COLO668 (cell line): ENCODE measurements around the gene ZNF296.
"Not testable (repeated sequence)": the region's sequence is repeated elsewhere in the genome, so short reads cannot be mapped to it uniquely, and the experiment has no call there.

Source experiments
- DNase-seq: peaks from one replicate; lab custom pipeline; 2025; ENCODE audit not compliant: unreplicated experiment; lab: John Stamatoyannopoulos, UW

ZNF296 gene

DNA sequence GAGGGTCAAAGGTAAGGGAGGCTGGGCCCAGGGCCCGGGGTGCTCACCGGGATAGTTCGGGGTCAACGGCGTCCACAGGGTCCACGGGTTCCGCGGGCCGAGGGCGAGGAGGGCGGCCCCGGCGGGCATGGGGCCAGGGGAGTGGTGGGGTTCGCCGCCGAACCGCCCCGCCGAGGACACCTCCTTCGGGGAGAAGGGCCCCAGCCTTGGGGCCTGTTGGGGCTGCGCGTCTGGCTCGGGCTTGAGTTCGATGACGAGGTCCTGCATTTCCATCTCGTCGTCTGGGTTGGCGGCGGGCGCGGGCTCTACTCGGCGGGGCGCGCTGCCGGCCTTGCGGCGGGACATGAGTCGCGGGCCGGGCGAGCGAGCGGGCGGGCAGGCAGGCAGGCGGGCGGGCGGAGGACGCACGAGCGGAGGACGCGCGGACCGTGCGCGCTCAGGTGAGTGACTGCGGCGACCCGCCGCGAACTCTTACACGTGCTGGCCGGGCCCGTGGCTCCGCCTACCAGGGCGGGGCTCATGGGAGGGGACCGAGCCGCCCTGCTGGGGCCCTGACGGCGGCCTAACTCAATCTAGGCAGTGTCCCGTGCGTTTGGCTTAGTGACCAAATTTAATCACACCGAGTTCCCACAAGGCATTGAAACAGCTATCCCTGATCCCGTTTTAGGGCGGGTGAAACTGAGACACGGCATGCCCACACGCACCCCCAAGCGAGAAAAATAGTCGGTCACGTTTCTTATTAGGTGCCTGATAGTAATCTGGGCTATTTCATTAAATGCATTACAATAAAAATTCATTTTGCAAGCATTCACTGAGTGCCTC lies at the start of gene ZNF296:
Gene ZNF296 (minus strand): TSS at position 450 of the 822 bp plus-strand sequence. CDS start 105 bp downstream, at position 345.
- peak; percentile 92 for DNase-seq

GRCh38 chr19:45125360-45125759 lies 49.1 kb upstream of the ZNF296 start:
- no peak for DNase-seq

- no peak for DNase-seq
Measured at GRCh38 chr19:45124021-45124420, 47.7 kb upstream of the ZNF296 start.

DNA sequence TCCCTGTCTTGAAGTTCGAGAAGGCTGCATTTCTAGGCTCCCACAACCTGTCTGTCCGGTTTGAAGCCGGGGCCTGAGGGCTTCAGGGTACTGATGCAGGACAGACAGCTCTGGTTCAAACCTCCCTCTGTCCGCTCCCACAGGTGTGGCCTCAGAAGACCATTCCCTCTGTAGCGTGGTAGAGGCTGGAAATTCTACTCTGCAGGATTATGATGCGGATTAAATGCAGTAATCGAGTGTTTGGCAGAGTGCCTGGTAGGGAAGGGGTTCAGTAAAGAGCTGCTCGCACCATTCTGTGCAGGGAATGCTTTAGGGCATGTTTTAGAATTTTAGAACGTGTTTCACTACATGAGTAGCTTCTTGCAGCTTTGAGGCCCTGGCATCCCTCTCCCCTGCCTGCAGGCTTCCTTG lies 47.2 kb upstream of the ZNF296 start:
- DNase-seq, result no peak

DNA sequence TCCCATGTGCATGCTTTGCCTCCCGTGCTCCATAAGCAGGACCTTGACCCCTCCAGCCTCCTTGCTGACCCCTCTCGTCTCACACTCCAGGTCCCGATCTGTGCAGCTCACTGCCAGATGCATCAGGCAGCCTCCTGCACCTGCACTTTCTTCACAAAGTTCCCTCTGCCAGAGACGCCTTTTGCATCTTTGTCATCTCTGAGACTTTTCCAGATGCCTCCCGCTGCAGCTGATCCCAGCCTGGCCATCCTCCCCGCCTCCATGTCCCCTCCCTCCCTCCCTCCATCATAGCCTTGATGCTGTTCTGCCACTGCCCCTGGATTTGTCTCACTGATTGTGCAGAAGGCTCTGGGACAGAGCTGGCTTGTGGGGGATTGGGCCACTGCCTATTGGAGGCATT lies 46.6 kb upstream of the ZNF296 start:
- DNase-seq, result no peak

DNA sequence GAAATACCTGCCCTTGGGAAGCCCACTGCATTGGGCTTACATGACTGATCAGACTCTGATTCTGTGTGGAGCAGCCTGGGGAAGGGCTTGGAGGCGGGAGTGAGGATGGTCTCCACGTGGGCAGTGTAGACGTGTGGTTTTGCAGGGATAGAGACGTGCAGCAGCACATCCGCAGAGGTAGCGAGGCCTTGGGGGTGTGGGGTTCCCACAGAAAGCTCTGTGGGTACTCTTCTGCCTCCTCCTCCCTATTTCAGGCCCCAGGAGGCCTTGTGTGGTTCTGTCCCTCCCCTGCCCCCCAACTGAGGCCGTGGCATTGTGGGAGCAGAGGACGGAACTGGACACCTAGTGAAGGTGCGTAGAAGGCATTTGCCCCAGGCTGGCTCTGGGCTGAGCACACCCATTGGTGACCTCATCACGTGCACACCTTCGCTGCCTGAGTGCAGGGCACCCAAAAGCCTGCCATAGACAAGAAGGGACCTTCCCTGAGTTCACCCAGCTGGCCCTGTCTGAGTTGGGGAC lies 45.6 kb upstream of the ZNF296 start:
- no peak for DNase-seq

DNA sequence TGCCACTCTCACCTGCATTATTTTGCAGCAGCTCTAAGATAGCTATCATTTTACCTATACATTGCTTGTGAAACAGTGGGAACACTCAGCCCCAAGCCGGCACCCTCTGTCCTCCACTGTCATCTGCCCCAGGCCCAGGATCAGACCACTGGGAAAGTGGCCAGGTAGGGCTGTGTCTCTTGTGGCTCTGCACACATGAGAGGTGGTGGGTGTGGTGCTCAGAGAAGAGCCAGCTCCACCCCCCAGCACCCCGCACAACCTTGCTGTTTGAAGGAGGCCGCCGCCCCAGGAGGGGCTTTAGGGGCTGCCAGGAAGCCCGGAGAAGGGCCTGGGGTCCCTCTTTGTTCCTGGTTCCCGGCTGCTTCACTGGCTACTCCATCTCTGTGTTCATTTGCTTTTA lies 43.3 kb upstream of the ZNF296 start:
- peak; percentile 11 for DNase-seq

DNA sequence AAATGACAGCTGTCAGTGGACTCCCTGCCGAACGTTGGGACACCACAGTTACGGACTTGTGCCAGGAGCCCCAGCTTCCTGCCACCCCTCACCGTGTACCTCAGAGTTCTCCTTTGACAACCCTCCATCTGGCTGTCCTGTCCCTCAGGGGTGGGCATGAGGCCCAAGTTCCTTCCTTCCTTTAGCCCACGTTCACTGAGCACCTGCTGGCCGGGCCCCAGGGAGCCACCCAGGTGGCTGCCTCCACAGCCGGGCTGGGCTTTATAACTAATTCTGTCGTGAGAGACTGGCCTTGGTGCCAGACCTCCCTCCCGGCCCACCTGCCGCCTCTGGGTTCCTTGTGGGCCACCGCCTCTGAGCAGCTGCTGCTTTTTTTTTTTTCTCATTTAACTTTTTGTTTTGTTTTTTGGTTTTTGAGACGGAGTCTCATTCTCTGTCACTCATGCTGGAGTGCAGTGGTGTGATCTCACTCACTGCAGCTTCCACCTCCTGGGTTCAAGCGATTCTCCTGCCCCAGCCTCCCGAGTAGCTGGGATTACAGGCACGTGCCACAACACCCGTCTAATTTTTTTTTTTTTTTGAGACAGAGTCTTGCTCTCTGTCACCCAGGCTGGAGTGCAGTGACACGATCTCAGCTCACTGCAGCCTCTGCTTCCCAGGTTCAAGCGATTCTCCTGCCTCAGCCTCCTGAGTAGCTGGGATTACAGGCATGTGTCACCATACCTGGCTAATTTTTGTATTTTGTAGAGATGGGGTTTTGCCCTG lies 42.5 kb upstream of the ZNF296 start:
- DNase-seq, result peak; percentile 71

DNA sequence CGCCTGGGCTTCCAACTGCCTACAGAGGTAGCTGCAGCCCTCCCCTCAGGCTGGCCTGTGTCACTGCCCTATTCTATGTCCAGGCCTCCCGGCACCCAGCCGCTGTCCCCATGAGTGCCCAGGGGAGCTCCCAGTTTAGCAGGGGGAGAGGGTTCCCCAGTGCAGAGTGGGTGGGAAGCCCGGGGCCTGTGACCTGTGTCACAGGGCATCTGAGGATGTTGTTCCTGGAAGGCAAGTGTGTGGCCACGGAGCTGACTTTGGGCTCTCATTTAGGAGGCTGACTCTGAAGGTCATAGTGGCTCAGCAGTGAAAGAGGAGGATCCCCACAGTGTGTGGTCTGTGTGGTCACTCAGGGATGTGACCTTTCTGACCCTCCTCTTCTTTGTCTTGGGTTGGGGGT lies 41.8 kb upstream of the ZNF296 start:
- DNase-seq, result peak; percentile 62

GRCh38 chr19:45117671-45118070 lies 41.4 kb upstream of the ZNF296 start:
- DNase-seq, result peak; percentile 65

GRCh38 chr19:45117167-45117594 lies 40.9 kb upstream of the ZNF296 start:
- peak; percentile 79 for DNase-seq

DNA sequence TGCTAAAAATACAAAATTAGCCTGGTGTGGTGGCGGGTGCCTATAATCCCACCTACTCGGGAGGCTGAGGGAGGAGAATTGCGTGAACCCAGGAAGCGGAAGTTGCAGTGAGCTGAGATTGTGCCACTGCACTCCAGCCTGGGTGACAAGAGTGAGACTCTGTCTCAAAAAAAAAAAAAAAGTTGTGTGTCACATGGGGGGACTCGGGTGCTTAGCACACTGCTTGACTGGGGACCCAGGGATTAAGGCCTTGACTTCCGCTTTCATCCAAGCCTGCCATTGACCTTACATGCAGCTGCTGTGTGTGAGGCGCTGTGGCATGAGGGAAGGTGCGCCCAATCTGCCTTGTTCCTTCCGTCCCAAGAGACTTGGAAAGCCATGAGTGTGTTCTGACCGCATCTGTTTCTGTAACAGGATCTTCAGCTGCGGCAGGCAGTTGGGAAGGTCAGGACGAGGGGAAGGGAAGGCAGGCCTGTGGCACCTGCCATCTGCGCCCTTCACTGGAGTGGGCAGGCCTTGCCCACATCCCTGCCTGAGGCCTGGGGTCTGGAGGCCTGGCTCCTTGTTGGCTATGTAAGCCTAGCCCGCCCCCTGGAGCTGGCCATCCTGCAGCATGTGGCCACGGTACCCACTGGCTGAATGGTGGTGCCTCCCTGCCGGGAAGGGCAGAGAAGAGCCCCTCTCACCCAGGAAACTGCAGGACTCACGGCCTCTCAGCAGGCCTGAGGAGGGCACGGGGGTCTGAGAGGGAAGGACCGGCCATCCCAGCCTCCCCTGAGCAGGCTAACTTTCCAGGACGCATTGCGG lies 39.7 kb upstream of the ZNF296 start:
- peak; percentile 75 for DNase-seq

GRCh38 chr19:45114116-45114515 lies 37.8 kb upstream of the ZNF296 start:
- DNase-seq, result no peak

- DNase-seq, result peak; percentile 93
Measured at GRCh38 chr19:45113628-45114027, 37.4 kb upstream of the ZNF296 start.

DNA sequence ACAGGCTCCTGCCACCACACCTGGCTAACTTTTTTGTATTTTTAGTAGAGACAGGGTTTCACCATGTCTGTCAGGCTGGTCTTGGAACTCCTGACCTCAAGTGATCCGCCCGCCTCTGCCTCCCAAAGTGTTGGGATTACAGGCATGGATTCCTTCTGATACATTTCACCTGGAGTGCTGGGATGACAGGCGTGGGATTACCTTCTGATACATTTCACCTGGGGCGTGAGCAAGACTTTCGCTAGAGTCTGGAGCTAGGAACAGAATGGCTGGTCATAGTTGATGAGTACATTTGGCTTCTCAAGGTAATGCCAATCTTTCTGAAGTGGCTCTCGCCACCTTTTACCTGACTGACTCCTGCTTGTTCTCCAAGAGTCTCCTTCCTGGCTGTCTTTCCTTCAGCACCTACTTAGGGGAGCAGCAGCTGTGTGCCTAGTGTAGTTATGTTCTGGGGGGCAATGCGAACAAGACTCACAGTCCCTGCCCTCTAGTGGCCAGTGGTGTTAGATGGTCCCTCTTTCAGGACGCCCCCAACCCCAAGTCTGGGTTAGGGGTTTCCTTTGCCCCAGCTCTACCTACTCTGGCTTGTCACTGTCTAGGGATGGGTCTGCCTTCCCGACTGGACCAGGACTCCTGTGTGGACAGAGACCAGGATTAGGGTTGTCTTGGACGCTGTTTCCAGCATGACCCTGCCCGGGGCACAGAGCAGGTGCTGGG lies 36.0 kb upstream of the ZNF296 start:
- peak; percentile 36 for DNase-seq

- DNase-seq, result no peak
Measured at GRCh38 chr19:45110851-45111266, 34.6 kb upstream of the ZNF296 start.

GRCh38 chr19:45107621-45108150 lies 31.4 kb upstream of the ZNF296 start:
- no peak for DNase-seq

DNA sequence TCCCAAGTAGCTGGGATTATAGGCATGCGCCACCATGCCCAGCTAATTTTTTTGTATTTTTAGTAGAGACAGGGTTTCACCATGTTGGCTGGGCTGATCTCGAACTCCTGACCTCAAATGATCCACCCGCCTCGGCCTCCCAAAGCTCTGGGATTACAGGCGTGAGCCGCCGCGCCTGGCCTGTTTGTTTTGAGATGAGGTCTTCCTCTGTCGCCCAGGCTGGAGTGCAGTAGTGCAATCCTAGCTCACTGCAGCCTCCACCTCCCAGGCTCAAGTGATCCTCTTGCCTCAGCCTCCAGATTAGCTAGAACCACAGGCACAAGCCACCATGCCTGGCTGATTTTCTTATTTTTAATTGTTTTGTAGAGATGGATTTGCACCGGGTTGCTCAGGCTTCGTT lies 30.1 kb upstream of the ZNF296 start:
- not testable (repeated sequence) for DNase-seq

DNA sequence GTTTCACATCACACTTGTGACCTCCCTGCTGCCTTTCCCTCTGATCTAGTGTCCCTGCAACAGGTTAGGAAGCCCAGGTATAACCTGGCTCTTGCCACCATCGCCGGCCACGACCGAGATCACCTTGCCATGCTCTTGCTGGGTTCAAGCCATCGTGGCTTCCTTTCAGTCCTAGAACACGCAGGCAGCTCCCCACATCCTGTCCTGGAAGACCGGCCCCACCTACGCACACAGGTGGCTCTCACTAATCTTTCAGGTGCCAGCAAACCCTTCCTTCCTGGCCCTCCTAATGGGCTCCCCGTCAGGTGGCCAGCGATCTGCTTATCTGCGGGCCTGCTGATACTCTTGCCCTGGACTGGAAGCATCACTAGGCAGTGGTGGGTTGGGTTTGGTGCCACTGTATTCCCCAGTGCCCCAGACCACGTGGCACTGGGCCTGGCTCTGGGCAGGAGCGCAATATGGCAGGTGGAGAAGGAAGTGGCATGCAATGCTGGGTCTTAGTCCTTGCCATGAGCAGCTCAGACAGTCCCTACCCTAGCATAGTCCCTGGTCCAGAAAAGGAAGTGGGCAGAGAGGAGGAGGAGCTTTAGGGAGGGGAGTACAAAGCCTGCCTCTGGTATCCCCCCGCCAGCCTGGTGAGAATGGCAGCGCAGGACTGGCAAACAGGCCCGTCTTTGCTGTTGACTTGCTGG lies 28.5 kb upstream of the ZNF296 start:
- DNase-seq, result peak; percentile 42
